Right lobe of liver (tissue), 6 donors: ENCODE data around the gene ICAM4. TPM values are rescaled to one million over a fixed set of nuclear protein-coding genes. Genes with fewer than 3 reads are reported as not detected.

Experiments
- ATAC-seq, 4 donors: fragments of 200-7000 bp; cut with Tn5 transposase; one replicate each; pipeline ENCODE4 v1.9.1; 2020; ENCODE audit warnings: mild to moderate bottlenecking in 4 of 4, moderate library complexity in 4 of 4
- DNase-seq, 3 donors: peaks; one replicate each; pipeline ENCODE4 v3.0.0-alpha.2; 2020
- H3K27ac ChIP-seq, 3 donors: fragments of 200-600 bp; one replicate each; pipeline ENCODE4 v1.8.0; 2022
- H3K27me3 ChIP-seq, 2 donors: fragments of 200-600 bp; one replicate each; pipeline ENCODE4 v1.8.0; 2022
- H3K36me3 ChIP-seq, 4 donors: fragments of 200-600 bp; sonication (generic) in 1 of 4; one replicate each; pipeline versions ENCODE4 v1.5.1 to v1.8.0; 2017 to 2022; ENCODE audit warnings: control low read depth in 1 of 4
- H3K4me1 ChIP-seq, 4 donors: fragments of 200-600 bp; sonication (generic) in 1 of 4; one replicate each; pipeline versions ENCODE4 v1.5.1 to v1.8.0; 2017 to 2022; ENCODE audit warnings: control low read depth in 1 of 4
- H3K4me3 ChIP-seq, 3 donors: fragments of 200-600 bp; one replicate each; pipeline ENCODE4 v1.8.0; 2022
- H3K9me3 ChIP-seq, 4 donors: fragments of 200-600 bp; sonication (generic) in 1 of 4; one replicate each; pipeline versions ENCODE4 v1.5.1 to v1.8.0; 2017 to 2022; ENCODE audit warnings: control low read depth in 1 of 4
- CTCF ChIP-seq, 4 donors: fragments of 200-600 bp in 3 of 4; fragments of 450-650 bp in 1 of 4; IDR thresholded peaks; one replicate each; pipeline versions ENCODE4 v1.5.1 to v1.8.0; 2016 to 2022; ENCODE audit warnings: antibody characterized with exemption in 4 of 4, mild to moderate bottlenecking in 2 of 4
- POLR2A ChIP-seq: fragments of 450-650 bp; IDR thresholded peaks from one replicate; pipeline ENCODE4 v1.6.1; 2017; ENCODE audit warnings: antibody characterized with exemption, mild to moderate bottlenecking
- WGBS: methylation state at CpG from one replicate; pipeline ENCODE4 v1.1.6; 2018; ENCODE audit warnings: low coverage, low lambda C conversion rate; ENCODE audit not compliant: insufficient coverage; ENCODE audit errors: missing lambda C conversion rate; 5-methylcytosine and 5-hydroxymethylcytosine counted together
- intact Hi-C, 2 donors: fragments of 100-400 bp; cut with DNase I; formaldehyde crosslinking; loops; one replicate each; pipeline versions ENCODE4 v1.11.2 to v1.14.1; 2022
- total RNA-seq, 6 experiments: library from RNA; depleted of rRNA in 2 of 6; stranded (reverse); fragments of >200 nt in 2 of 6; fragmentation: NEBNext Ultra II Directional in 3 of 6; extraction: Animal tissue kit (Norgen Biotek cat#: 25700) in 3 of 6; gene quantifications; one replicate each; pipeline versions ENCODE4 v1.1.0 to v1.2.4, GENCODE V29; 2016 to 2023
- donor health status: DM: no; HTN: yes; CAD: no.
- donor health status: DM: no; HTN: no; CAD: no.
- donor health status: DM: no; HTN: no; CAD: no.
- donor health status: DM: no; HTN: yes; CAD: no.
- donor health status: DM: no; HTN: yes; CAD: no.

ICAM4 gene
- total RNA-seq, 6 experiments from 2014 or later: 0.62 to 1.6 (median 0.80) TPM; not detected in 3

DNA sequence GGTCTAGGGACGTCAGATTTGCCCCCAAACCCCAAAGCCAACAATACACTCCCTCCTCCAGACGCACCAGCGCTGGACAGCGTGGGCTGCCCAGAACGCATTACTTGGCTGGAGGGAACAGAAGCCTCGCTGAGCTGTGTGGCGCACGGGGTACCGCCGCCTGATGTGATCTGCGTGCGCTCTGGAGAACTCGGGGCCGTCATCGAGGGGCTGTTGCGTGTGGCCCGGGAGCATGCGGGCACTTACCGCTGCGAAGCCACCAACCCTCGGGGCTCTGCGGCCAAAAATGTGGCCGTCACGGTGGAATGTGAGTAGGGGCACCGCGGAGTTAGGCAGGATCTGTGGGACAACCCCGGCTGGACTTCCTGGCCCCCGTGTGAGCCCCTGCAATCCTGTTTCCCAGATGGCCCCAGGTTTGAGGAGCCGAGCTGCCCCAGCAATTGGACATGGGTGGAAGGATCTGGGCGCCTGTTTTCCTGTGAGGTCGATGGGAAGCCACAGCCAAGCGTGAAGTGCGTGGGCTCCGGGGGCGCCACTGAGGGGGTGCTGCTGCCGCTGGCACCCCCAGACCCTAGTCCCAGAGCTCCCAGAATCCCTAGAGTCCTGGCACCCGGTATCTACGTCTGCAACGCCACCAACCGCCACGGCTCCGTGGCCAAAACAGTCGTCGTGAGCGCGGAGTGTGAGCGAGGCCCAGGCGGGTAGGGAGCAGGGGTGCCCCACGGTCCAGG is 7.0 kb downstream of the ICAM4 start:
- Histone ChIP-seq H3K27me3 (peaks cover 15 to 34% of the 10 kb centered on the region in 2 donors), H3K4me3 (no peak overlapping the region), H3K36me3 (no peaks in the 10 kb centered on the region), H3K27ac (no peak overlapping the region), H3K4me1 (peaks cover 0 to 37% (median 6%) of the 10 kb centered on the region in 4 donors), H3K9me3 (no peaks in the 10 kb centered on the region)
- no peak for DNase-seq
- TF ChIP-seq POLR2A (no peak), CTCF (IDR thresholded peaks at IDR 0.05) (no peak)
- no peak for ATAC-seq
- 7% methylated on average over 9 of the region's 49 CpGs for WGBS
- intact Hi-C loops: no loop called here

DNA sequence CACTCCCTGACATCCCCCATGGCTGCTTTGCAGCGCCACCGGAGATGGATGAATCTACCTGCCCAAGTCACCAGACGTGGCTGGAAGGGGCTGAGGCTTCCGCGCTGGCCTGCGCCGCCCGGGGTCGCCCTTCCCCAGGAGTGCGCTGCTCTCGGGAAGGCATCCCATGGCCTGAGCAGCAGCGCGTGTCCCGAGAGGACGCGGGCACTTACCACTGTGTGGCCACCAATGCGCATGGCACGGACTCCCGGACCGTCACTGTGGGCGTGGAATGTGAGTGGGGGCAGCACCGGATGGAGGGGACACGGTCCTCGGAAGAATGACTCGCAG is 7.6 kb downstream of the ICAM4 start:
- DNase-seq (no peak), ATAC-seq (peak in 1 of 4 donors; percentile 1)
- Histone ChIP-seq H3K27me3 (peaks cover 15 to 34% of the 10 kb centered on the region in 2 donors), H3K27ac (no peak overlapping the region), H3K4me1 (peaks cover 0 to 36% (median 6%) of the 10 kb centered on the region in 4 donors), H3K4me3 (no peak overlapping the region), H3K36me3 (no peaks in the 10 kb centered on the region), H3K9me3 (no peaks in the 10 kb centered on the region)
- WGBS: 9% methylated on average over 15 of the region's 25 CpGs
- TF ChIP-seq CTCF (IDR thresholded peaks at IDR 0.05): peak in 1 of 4 donors; percentile 8
- TF ChIP-seq POLR2A: no peak
- intact Hi-C loops: no loop called here

DNA sequence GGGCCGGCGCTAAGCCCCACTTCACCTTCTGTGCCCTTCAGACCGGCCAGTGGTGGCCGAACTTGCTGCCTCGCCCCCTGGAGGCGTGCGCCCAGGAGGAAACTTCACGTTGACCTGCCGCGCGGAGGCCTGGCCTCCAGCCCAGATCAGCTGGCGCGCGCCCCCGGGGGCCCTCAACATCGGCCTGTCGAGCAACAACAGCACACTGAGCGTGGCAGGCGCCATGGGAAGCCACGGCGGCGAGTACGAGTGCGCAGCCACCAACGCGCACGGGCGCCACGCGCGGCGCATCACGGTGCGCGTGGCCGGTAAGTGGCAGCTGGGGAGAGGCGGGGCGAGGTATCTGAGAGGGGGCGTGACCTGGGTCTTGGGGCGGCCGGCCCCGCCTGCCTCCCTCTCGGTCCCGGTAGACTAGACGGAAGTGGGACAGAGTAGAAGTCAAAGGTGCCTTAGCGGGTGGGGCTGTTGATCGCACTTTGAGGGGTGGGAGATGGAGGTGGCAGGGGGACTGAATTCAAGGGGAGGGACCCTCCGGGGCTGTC is 8.6 kb downstream of the ICAM4 start:
- H3K27me3 ChIP-seq: peaks cover 12 to 34% of the 10 kb centered on the region in 2 donors
- peak in 1 of 3 donors; percentile 46 for DNase-seq

GRCh38 chr19:10295847-10296591 is 9.3 kb downstream of the ICAM4 start:
- intact Hi-C loops: no loop called here
- H3K27me3 ChIP-seq: peaks cover 6 to 30% of the 10 kb centered on the region in 2 donors
- H3K36me3 ChIP-seq: no peaks in the 10 kb centered on the region
- peaks cover 0 to 20% (median 6%) of the 10 kb centered on the region in 4 donors for H3K4me1 ChIP-seq
- ATAC-seq (no peak), DNase-seq (no peak)
- H3K27ac ChIP-seq: no peak overlapping the region
- TF ChIP-seq POLR2A (no peak), CTCF (IDR thresholded peaks at IDR 0.05) (no peak)
- WGBS: 0% methylated on average over 2 of the region's 58 CpGs
- no peak overlapping the region for H3K4me3 ChIP-seq
- no peaks in the 10 kb centered on the region for H3K9me3 ChIP-seq

More for the DNA sequence above, 8.6 kb downstream of the ICAM4 start:
- no peaks in the 10 kb centered on the region for H3K9me3 ChIP-seq
- 4% methylated on average over 29 of the region's 48 CpGs for WGBS
- peaks cover 0 to 26% (median 6%) of the 10 kb centered on the region in 4 donors for H3K4me1 ChIP-seq
- H3K36me3 ChIP-seq: no peaks in the 10 kb centered on the region
- no peak overlapping the region for H3K27ac ChIP-seq
- peak; percentile 16 to 35 (median 26) for ATAC-seq
- H3K4me3 ChIP-seq: no peak overlapping the region
- intact Hi-C loops: no loop called here
- TF ChIP-seq CTCF (IDR thresholded peaks at IDR 0.05) (no peak), POLR2A (no peak)
